Sigmoid colon (tissue), 4 donors: Measurements from ENCODE around the gene ZCCHC7.

Experiments
- CTCF ChIP-seq, 4 experiments: fragments of 450-650 bp in 3 of 4; fragments of 200-600 bp in 1 of 4; IDR thresholded peaks; one replicate each; pipeline ENCODE4 v1.5.1; 2016 to 2019; ENCODE audit warnings: antibody characterized with exemption in 4 of 4, mild to moderate bottlenecking in 3 of 4, moderate library complexity in 2 of 4
- EP300 ChIP-seq, 4 donors: sonication (generic); formaldehyde crosslinking; IDR thresholded peaks; one replicate each; pipeline ENCODE4 v1.6.1; 2017; ENCODE audit warnings: antibody characterized with exemption in 4 of 4
- POLR2A ChIP-seq, 2 donors: fragments of 450-650 bp; IDR thresholded peaks; one replicate each; pipeline ENCODE4 v1.6.1; 2016; ENCODE audit warnings: antibody characterized with exemption in 2 of 2, mild to moderate bottlenecking in 2 of 2, moderate library complexity in 2 of 2
- POLR2AphosphoS5 ChIP-seq, 4 donors: sonication (generic); formaldehyde crosslinking; IDR thresholded peaks; one replicate each; pipeline ENCODE4 v1.6.1; 2017; ENCODE audit warnings: antibody characterized with exemption in 4 of 4

GRCh38 chr9:37165644-37166043 lies 45.3 kb downstream of the ZCCHC7 start:
- no peak for TF ChIP-seq CTCF (IDR thresholded peaks at IDR 0.05)
- TF ChIP-seq POLR2AphosphoS5 (IDR thresholded peaks at IDR 0.05): no peak
- no peak for TF ChIP-seq POLR2A (IDR thresholded peaks at IDR 0.05)
- no peak for TF ChIP-seq EP300 (IDR thresholded peaks at IDR 0.05)
